HG03066 (cell line): ENCODE measurements around the gene UPK1B.
A peak's percentile ranks its signal among the peaks of the same experiment; 100 is the strongest.

Experiments used
- ATAC-seq: cut with Tn5 transposase; IDR thresholded peaks from one replicate; pipeline ENCODE4 v1.9.1; 2021; ENCODE audit warnings: low read depth; ENCODE audit not compliant: unreplicated experiment

The UPK1B gene

DNA sequence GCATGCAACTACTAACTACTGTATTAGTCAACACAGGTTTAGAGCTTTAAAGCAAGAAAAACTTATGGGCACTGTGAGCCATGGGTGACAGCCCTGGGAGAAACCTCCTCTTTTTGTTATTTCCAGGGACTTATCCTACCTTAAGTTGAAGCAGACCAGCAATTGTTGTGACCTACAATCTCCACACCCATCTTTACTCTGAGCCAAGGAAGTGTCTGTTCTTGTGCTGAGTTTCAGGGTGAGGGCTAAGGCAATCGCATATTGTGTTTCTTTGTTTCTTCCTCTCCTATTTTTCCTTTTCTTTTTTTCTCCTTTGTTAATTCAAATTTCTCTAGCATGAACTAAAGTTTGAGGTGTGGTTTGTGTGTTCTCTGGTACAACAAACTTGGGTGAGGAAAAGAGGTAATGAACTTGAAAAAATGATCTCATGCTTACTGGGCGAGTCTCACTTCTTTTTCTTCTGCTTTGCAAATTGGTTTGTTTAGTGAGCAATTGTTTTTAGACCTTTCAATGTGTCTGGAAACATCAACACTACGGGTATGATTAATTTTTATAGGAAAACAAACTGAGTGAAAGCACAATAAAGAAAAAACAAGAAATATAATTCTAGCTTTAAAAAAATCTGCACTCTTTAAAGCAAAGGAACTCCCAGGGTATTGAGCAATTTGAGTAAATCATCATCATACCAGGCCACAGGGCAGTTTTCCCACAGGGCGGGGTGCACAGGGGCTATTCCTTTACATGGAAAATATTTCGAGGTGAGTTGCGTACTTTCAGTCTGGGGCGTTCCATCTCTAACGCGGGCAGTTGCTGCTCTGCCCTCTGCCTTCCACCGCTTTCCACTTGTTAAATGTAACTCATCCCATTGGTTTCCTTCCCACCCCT, 2.7 kb downstream of the UPK1B start:
- no peak for ATAC-seq

DNA sequence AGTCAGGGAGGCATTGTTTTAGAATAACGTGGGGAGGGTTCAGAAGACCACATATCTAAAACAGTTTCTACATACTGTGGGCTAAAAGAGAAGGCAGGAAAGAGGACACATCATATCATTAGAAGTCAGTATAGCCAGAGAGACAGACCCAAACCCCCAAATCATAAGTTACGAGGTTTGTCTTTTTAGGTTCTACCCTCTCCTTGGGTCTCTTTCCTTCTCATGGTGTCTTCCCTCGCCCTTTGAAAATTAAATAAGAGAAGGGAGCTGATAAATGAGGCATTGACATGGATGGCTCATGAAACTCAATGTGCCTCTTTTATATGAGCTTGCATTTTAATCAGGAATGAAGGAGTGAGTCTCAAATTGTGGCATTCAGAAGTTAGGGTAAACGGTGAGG, 3.4 kb downstream of the UPK1B start:
- ATAC-seq, result no peak

DNA sequence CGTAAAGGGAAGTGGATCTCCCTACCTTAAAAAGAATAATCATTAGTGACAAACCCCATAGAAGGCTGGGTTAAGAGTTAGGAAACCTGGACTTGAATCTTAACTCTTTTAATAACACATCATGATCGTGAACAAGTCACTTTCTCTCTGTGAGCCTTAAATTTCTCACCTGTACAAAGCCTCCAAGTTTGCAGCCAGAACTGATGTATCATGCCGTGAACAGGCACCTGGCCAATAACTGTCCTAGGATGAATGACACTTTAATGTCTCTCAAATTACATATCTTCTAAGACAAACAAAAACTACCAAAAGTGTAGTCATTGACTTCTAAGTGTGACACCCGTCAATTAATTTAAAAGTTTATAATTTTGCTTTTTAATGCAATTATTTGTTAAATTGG, 3.9 kb downstream of the UPK1B start:
- ATAC-seq, result no peak

DNA sequence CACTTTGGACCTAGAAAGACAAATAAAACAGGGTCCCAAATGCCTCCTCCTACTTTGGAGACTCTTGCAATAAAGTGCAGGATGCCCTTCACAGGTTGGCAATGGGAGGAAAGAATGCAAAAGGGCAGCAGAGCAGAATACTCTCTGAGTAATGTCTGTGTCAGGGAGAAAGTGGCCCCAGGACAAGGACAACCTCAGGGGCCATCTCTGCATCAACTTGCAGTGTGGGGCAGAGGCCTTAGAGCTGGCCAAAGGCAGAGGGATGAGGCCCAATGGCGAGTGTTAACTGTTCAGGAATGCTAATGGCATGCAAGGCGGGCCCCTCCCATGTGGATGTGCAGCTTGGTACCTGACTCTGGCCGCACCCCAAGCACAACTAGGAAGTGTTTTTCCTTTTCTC, 8.4 kb downstream of the UPK1B start:
- ATAC-seq, result no peak

DNA sequence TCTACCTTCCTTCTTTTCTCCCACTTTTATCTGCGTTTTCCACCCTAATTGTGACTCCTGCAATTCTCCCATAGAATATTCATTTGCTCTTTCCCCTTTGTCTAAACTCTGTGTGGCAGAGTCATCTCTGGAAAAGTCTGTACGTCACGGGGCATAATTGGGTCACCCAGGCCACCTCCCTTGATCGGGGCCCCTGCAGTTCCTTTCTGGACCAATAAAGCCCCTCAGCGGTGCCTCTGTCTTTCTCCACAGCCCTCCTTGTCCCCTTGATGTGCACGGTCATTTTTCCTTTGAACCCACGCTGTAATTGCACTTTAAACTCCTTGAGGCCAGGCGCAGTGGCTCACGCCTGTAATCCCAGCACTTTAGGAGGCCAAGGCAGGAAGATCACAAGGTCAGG, 10.7 kb downstream of the UPK1B start:
- no peak for ATAC-seq

DNA sequence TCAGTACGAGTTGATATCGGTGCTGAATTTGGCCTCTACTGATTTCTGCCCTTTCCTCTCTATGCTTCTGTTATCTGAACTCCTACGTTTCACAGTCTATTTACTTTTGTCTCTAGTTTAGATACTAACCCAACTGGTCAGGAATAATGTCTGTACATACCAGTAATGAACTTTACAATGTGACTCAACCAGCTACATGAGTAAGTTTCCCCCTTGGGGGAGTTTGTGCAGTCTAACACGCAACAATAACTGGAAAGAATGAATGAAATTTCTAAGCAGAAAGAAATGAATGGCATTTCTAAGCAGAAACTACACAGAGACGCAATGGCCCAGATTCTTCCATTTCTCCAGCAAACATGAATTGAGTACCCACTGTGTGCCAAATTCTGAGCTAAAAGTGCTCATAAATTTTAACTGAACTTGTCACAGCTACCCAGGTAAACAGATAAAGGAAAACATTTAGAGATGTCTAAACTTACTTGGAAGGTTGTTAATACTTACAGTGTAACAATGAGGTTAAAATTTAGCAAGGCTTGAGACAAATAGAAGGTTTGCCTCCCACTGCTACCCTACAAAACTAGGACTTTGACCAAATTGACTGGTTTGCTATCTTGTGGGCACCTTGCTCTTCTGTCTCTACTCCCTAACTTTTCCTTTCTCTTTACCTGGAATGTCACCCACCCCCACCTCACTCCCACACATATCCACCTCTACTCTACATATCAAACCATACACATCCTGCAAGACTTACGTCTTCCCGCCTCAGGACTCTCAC, 11.6 kb downstream of the UPK1B start:
- ATAC-seq, result no peak

DNA sequence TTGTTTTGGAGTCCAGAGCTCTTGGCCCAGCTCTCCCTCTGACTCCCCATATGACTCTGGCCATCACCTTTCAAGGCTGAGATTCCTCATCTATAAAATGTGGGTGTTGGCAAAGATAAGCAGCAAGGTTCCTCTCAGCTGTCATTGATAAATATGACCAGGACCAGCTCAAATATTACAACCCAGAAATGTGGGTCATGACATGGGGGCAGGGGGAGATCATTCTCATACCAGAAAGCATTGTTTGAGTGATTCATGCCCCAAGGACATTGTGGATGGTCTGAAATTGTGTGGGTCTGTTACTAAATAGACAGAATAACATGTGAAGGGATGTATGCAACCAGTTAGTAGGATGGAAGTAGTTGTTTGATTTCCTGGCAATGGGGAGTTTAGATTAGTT, 13.9 kb downstream of the UPK1B start:
- no peak for ATAC-seq

DNA sequence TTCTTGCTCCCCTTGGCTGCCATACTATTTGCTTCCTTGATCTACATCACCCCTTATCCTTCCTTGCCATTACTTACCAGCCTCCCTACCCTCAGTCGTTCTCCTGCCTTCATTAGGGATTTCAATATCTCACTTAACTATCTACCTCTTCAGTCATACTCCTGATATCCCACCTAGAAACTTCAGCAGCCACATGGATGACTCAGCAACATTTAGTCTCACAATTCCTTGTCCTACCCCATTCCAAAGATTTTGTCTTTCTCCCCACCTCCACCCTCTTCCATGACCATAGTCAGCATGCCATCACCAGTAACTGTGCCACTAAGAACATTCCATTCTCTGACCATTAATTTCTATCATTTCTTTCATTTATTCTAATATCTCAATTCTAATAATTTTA, 18.4 kb downstream of the UPK1B start:
- ATAC-seq, result no peak

DNA sequence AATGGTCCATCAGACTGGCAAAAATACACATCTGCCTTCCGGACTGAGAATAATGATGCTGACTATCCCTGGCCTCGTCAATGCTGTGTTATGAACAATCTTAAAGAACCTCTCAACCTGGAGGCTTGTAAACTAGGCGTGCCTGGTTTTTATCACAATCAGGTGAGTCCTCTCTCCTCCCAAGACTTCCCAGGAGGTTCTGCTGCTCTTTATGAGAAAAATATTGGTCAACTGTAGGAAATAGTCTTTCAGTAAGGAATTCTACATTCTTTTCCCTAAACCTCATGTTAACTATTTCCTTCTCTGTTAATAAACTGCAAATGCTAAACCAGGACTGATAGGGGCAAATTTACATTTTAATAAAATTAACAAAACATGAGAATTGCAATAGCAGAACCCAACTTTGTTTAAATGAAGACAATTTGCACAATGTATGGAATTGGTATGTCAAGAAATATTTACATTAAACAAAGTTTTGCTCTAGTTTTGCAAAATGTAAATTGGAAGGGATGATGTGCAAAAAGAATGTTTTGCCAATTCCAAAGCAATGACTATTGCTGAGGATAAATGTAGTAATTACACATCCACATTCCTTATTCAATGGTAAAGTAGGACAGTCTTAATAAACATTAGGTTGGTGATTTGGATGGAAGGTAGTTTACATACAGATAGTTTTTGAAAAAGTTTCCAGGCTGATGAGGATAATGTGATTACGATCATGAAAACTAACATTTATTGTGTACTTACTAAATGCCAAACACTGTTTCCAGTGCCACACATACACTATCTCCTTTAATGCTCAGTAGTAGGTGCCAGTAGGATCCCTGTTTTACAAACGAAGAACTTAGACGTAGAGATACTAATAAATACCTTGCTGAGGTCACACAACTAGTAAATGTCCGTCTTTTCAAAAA, 21.1 kb downstream of the UPK1B start:
- ATAC-seq, result no peak

DNA sequence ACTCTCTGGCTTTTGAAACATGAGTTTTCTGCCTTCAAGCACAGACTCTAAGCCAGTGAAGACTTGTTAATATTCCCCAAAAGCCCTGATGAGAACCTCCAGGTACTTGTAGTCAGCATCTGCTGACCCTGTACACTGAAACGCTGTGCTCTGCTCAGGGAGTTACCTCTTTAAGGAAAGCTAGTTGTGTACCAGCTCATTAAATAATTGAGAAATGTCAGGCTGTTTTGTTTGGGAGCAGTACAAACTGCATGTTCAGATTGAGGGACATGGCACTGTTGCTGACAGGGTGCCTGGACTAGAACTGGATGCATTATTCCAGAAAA, 21.7 kb downstream of the UPK1B start:
- ATAC-seq, result no peak

DNA sequence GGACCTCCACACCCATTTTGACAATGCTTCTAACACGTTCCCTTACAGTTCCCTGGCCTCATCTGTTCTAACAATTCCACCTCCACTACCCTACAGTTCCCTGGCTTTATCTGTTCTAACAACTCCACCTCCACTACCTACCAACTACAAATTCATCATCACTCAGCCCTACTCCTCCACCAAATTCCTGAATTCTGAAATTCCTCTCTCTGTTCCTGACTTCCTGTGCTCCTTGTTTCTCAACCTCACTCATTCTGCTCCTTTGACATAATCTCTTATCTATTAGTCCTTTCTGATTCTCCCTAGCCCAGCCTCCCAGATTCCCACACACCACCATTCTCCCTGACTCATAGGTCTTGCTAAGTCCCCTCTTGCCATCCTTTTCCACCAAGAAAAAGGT, 22.5 kb downstream of the UPK1B start:
- ATAC-seq, result no peak

DNA sequence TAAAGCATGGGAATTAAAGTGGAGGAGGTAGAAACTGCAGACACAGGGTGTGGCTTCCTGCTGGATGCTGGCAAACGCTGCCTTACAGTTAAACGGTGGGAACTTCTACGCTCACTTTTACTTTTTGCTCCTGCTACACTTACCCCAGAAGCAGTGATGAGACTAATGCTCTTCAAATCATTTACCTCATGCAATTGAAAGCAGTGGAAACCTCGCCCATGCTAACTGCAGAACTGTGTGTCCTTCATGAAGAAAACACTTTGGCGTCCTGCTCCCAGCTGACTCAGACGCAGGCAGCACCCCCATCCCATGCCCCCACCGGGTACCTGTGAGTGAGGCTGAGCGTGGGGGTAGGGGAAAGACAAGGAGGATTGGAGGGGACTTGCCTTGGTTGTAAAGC, 31.8 kb downstream of the UPK1B start:
- ATAC-seq, result no peak

DNA sequence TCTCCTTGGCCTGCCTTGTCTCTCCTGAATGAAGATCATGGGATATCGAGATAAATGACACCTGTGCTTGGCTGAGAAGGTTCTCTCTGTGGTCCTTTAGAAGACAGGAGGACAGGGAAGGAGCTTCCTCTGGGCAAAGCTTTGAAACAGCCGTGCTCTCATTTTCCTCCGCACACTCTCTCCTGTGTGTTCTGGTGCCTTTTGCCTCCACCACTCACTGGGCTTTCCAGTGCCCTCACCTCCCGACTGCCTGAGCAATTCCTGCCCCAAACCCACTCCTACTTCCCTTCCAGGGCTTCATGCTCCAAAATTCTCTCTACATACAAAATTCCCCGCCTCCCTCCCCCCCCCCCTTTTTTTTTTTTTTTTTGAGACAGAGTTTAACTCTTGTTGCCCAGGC, 32.3 kb downstream of the UPK1B start:
- ATAC-seq, result no peak

DNA sequence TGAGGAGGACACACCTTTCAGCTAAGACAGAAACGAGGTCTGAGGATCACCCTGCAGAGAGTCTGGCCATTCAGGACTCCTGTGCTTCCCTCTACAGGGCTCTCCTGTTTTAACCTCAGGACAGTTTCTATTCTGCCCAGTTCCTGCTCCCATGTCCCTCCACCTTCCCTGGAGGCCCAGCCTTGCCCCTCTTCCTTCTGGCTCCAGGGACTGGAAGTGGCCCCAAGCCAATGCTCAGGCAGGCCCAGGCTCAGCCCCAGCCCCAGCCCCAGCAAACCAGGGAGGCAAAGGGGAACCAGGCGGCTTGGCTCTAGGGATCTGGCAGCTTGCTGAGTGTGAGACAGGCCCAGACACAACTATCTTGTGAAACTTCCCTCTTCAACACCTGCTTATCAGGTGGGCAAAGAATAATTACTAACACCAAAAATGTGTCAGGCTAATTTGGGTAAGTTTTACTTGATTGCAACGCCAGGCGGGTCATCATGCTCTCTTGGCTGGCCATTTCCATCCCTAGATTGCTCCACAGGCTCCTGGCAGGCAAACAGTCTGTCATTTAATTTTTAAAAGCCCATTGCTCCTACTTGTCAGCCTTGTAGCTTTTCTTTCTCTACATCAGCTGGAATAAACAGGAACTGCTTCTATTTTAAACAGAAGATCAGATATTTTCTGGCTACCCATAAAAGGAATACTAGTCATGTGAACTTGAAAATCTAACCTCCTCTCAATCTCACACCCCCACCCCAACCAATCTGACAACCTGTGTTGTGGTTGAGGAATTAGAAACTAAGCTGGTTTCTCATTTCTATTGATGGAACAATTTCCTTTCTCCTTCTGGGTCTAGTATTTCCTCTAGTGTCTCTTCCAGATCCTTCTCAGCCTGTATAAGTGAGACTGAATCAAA, 33.5 kb downstream of the UPK1B start:
- ATAC-seq, result no peak

DNA sequence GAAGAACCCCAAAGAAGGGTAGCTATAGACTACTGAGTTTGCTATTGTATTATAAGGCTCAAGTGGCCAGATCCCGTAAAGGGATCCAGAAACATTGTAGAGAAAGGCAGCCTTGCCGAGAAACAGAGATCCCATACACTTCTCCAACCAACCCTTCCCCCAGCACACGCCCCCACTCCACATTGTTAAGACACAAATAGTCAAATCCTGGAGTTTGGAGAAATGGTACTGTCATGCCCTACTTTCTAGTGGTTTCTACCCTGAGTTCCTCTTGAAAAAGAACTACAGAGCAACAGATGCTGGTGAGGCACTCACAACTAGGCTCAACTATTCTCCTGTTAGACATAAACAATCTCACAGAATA, 34.1 kb downstream of the UPK1B start:
- no peak for ATAC-seq

DNA sequence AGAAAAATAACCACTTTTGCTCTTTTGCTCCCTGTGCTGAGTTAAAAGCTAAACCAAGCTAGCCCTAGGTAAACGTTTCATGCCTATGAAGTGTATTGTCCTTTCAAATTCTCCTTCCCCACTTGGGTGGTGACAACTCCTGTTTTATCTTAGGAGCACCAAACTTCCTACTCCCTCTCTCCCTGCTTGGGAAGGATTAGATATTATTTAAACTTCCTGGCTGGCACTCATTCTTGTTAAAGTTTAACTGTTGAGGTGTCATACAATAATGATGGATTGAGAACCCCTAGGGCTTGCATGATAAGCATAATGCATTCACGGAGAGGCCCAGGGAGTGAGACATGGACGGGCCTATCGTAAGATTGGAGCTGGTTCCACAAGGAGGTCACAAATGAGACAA, 37.8 kb downstream of the UPK1B start:
- no peak for ATAC-seq

DNA sequence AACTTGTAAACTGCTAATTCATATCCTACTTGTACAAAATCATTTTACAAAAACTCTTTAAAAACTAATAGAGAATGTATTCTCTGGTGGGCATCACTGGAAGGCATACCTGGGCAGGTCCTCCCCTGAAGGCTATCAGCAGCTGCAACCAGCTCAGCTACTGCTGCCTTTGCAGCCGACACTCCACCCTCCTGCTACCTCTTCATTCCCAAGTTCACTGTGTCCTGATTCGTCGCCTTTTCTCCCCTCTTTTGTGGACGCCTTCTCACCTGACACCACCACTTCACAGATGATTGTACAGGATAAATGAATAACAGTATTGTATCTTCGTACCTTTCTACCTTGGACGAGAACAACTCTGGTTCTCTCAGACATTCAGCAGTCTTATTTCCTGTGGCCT, 38.4 kb downstream of the UPK1B start:
- ATAC-seq, result no peak

DNA sequence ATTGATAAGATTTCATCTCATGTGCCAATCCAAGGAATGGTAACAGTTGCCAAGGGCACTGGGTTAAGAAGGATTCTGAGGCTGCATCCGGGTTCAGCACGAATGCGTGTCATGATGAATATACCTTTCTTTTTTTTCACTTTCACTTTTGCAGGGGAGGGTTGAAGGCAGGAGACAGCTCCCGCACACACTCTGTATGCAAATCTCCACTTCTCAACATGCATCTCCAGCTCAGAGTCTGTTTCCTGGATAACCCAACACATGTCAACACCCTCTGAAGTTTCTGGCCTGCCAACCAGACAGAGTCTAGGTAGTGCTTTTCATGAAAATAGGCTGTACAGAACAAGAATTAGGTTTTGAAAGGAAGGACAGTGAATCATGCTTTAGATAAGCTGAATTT, 45.7 kb downstream of the UPK1B start:
- ATAC-seq, result peak; percentile 97

DNA sequence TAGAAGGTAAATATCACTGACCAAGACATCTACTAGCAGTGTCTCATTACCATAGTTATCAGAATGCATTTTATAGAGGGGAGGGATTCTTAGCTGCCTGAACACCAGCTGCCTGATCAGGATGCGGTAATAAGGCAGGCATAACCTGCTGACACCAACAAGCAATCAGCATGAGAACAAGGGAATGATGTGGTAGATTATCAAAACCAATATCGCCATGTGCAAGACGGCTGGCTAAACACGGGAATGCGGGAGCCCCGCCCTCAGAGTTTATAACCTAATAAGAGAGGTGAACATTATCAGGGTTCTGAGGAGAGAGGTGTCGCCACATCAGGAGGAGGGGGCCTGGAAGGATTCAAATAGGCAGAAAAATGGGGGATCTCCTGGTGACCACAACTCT, 46.8 kb downstream of the UPK1B start:
- no peak for ATAC-seq

DNA sequence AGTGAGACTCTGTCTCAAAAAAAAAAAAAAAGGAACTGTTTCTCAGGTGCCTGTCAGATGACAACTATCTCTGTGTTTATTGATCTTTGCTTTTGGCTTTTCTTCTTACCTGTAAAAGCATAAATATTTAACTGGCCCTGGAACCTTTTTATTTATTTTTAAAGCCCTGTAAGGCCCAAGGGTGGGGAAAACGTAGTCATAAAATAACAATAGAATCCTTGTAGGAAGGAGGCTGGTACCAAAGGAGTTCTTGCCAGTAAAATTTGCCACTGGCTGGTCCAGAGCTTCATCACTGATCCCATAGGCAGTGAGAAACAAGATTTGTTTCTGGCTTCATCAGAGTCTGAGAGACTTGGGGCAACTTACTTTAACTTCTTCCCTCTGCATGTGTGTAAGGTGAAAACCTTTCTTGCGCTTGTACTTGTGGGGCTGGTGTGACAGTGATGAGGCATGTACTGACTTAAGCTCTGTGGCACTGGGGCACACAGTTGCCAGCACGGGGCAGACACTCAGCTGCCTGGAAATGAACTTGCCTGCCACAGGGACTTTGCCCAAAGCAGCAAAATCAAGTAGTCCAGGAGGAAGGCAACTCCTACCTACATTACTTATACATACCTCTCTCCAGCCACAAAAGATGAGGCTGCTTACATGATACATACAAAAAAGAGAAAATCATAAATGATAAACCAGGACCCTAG, 47.7 kb downstream of the UPK1B start:
- ATAC-seq, result no peak
